Transverse colon (tissue), 4 donors: ENCODE measurements around the gene GSK3B. TPM values are rescaled to one million over a fixed set of nuclear protein-coding genes. Genes with fewer than 3 reads are reported as not detected.

ENCODE experiments used
- DNase-seq: peaks from one replicate; pipeline ENCODE4 v3.0.0-alpha.2; 2019
- H3K27ac ChIP-seq, 4 donors: fragments of 200-600 bp; sonication (generic); 2 replicates each; pipeline ENCODE4 v1.5.1; 2016 to 2018; ENCODE audit warnings: inconsistent platforms in 4 of 4
- H3K27me3 ChIP-seq: fragments of 200-600 bp; sonication (generic); 2 replicates; pipeline ENCODE4 v1.5.1; 2017; ENCODE audit warnings: inconsistent platforms
- H3K36me3 ChIP-seq, 4 donors: fragments of 200-600 bp; sonication (generic); 2 replicates each; pipeline ENCODE4 v1.5.1; 2017 to 2019; ENCODE audit warnings: inconsistent platforms in 4 of 4
- H3K4me1 ChIP-seq, 4 donors: fragments of 200-600 bp; sonication (generic); 2 replicates each; pipeline ENCODE4 v1.5.1; 2017 to 2020; ENCODE audit warnings: inconsistent platforms in 4 of 4
- H3K4me3 ChIP-seq, 4 donors: fragments of 200-600 bp; sonication (generic); 1 replicate in 1 of 4; 2 replicates in 3 of 4; pipeline versions ENCODE4 v1.5.1 to v1.6.1; 2017 to 2019; ENCODE audit warnings: inconsistent platforms in 4 of 4
- H3K9me3 ChIP-seq, 2 donors: fragments of 200-600 bp; sonication (generic); 2 replicates each; pipeline ENCODE4 v1.5.1; 2017 to 2019; ENCODE audit warnings: inconsistent platforms in 2 of 2
- EP300 ChIP-seq: sonication (generic); formaldehyde crosslinking; IDR thresholded peaks from one replicate; pipeline ENCODE4 v1.6.1; 2017; ENCODE audit warnings: antibody characterized with exemption, low read depth
- POLR2A ChIP-seq: fragments of 450-650 bp; IDR thresholded peaks from one replicate; pipeline ENCODE4 v1.6.1; 2016; ENCODE audit warnings: antibody characterized with exemption, mild to moderate bottlenecking, moderate library complexity
- POLR2AphosphoS5 ChIP-seq, 3 donors: sonication (generic); formaldehyde crosslinking; IDR thresholded peaks; one replicate each; pipeline ENCODE4 v1.6.1; 2016; ENCODE audit warnings: antibody characterized with exemption in 3 of 3
- whole genome bisulfite sequencing, 2 donors: methylation state at CpG; one replicate each; pipeline ENCODE4 v1.1.5; 2018; ENCODE audit warnings: low coverage in 1 of 2; 5-methylcytosine and 5-hydroxymethylcytosine counted together
- in situ Hi-C, 4 donors: fragments of 200-750 bp; cut with MboI; loops; one replicate each; pipeline versions ENCODE4 v1.15.0 to v1.15.1; 2017; ENCODE audit warnings: low sequenced_read_pairs in 3 of 4, low pct_ligation_motif_present in 1 of 4, low pct_unique_long_range_greater_than_20kb in 1 of 4
- intact Hi-C: fragments of 100-400 bp; cut with DNase I; formaldehyde crosslinking; loops from one replicate; pipeline ENCODE4 v1.15.1; 2023; ENCODE audit warnings: low total_unique reads
- total RNA-seq, 4 donors: library from RNA; depleted of rRNA; stranded (reverse); fragments of >200 nt; gene quantifications; one replicate each; pipeline ENCODE4 v1.1.0, GENCODE V29; 2016
- TF ChIP-seq, protein P1 (sequence below), 5 experiments: fragments of 200-600 bp in 3 of 5; fragments of 450-650 bp in 2 of 5; sonication (generic) in 3 of 5; IDR thresholded peaks; 1 replicate in 2 of 5; 2 replicates in 3 of 5; pipeline ENCODE4 v1.5.1; 2016 to 2017; ENCODE audit warnings: antibody characterized with exemption in 5 of 5, inconsistent platforms in 3 of 5, mild to moderate bottlenecking in 2 of 5, moderate library complexity in 1 of 5

Gene GSK3B
- total RNA-seq, 4 donors from 2014 or later, result 14.7 to 35.9 (median 24.2) TPM

DNA sequence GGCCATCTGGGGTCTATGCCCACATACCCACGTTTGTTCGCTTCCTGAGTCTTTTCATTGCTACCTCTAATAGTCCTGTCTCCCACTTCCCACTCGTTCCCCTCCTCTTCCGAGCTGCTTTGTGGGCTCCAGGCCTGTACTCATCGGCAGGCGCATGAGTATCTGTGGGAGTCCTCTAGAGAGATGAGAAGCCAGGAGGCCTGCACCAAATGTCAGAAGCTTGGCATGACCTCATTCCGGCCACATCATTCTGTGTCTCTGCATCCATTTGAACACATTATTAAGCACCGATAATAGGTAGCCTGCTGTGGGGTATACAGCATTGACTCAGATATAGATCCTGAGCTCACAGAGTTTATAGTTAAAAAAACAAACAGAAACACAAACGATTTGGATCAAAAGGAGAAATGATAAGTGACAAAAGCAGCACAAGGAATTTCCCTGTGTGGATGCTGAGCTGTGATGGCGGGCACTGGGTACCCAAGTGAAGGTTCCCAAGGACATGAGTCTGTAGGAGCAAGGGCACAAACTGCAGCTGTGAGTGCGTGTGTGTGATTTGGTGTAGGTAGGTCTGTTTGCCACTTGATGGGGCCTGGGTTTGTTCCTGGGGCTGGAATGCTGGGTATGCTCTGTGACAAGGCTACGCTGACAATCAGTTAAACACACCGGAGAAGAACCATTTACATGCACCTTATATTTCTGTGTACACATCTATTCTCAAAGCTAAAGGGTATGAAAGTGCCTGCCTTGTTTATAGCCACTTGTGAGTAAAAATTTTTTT lies 276.5 kb downstream of the GSK3B start:
- in situ Hi-C loops (no loop called here), intact Hi-C loops (no loop called here)
- Histone ChIP-seq H3K27ac (no peak overlapping the region), H3K4me1 (no peaks in the 10 kb centered on the region), H3K9me3 (no peaks in the 10 kb centered on the region), H3K36me3 (no peaks in the 10 kb centered on the region), H3K4me3 (no peak overlapping the region), H3K27me3 (no peaks in the 10 kb centered on the region)
- WGBS, 2 donors, result 69 to 71% methylated on average over 4 to 13 of the region's 13 CpGs
- DNase-seq, result no peak
- TF ChIP-seq POLR2A (no peak), POLR2AphosphoS5 (IDR thresholded peaks at IDR 0.05) (no peak), EP300 (no peak)
- TF ChIP-seq, protein P1, sequence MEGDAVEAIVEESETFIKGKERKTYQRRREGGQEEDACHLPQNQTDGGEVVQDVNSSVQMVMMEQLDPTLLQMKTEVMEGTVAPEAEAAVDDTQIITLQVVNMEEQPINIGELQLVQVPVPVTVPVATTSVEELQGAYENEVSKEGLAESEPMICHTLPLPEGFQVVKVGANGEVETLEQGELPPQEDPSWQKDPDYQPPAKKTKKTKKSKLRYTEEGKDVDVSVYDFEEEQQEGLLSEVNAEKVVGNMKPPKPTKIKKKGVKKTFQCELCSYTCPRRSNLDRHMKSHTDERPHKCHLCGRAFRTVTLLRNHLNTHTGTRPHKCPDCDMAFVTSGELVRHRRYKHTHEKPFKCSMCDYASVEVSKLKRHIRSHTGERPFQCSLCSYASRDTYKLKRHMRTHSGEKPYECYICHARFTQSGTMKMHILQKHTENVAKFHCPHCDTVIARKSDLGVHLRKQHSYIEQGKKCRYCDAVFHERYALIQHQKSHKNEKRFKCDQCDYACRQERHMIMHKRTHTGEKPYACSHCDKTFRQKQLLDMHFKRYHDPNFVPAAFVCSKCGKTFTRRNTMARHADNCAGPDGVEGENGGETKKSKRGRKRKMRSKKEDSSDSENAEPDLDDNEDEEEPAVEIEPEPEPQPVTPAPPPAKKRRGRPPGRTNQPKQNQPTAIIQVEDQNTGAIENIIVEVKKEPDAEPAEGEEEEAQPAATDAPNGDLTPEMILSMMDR (IDR thresholded peaks at IDR 0.05), result no peak

DNA sequence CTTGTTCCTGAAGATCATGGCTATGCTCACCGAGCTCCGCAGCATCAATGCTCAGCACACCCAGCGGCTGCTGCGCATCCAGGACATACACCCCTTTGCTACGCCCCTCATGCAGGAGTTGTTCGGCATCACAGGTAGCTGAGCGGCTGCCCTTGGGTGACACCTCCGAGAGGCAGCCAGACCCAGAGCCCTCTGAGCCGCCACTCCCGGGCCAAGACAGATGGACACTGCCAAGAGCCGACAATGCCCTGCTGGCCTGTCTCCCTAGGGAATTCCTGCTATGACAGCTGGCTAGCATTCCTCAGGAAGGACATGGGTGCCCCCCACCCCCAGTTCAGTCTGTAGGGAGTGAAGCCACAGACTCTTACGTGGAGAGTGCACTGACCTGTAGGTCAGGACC lies 277.2 kb downstream of the GSK3B start:
- Histone ChIP-seq H3K27me3 (no peaks in the 10 kb centered on the region), H3K27ac (no peak overlapping the region), H3K36me3 (no peaks in the 10 kb centered on the region), H3K9me3 (no peaks in the 10 kb centered on the region), H3K4me1 (no peaks in the 10 kb centered on the region), H3K4me3 (no peak overlapping the region)
- no peak for TF ChIP-seq POLR2AphosphoS5 (IDR thresholded peaks at IDR 0.05)
- no peak for TF ChIP-seq EP300
- no peak for TF ChIP-seq POLR2A
- TF ChIP-seq, protein P1 (IDR thresholded peaks at IDR 0.05), result no peak
- intact Hi-C loops (no loop called here), in situ Hi-C loops (no loop called here)
- DNase-seq, result no peak
- WGBS, 2 donors, result 96% methylated on average over 12 of the region's 12 CpGs; no CpG with 5 or more reads in 1 of the 2 donors

DNA sequence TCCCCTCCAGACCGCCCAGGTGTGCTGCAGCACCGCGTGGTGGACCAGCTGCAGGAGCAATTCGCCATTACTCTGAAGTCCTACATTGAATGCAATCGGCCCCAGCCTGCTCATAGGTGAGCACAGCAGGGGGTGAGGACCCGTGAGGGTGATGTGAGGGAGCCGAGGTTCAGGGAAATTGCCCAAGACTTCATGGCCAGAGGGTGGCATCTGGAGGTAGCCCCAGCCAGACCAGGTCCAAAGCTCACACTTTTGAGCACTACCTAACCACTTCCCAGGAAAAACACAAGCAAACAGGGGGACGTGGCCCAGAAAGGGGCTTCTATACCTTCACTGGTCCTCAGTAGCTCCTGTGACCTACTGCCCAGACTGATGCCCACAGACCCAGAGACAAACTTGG lies 278.5 kb downstream of the GSK3B start:
- in situ Hi-C loops, result no loop called here

DNA sequence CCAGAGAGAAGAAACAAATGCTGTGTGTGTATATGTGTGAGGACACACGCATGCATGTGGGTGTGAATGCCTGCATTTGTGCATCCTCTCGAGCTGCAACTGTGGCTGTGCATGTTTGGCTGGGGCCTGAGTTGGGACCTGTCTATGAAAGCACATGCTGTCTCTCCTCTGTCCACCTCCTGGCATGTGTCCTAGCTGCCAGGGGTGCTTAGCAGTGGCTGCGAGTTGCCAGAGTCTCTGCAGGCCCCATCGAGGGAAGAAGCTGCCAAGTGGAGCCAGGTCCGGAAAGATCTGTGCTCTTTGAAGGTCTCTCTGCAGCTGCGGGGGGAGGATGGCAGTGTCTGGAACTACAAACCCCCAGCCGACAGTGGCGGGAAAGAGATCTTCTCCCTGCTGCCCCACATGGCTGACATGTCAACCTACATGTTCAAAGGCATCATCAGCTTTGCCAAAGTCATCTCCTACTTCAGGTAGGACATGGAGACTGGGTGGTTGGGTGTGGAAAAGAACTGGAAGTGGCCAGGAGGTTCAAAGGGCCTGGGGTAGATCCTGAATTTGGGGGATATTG lies 281.7 kb downstream of the GSK3B start:
- WGBS, 2 donors, result 88% methylated on average over 8 of the region's 8 CpGs; no CpG with 5 or more reads in 1 of the 2 donors
- Histone ChIP-seq H3K27me3 (no peaks in the 10 kb centered on the region), H3K27ac (no peak overlapping the region), H3K4me1 (no peaks in the 10 kb centered on the region), H3K9me3 (no peaks in the 10 kb centered on the region), H3K4me3 (no peak overlapping the region), H3K36me3 (no peaks in the 10 kb centered on the region)
- intact Hi-C loops (no loop called here), in situ Hi-C loops (no loop called here)
- no peak for DNase-seq
- TF ChIP-seq, protein P1 (IDR thresholded peaks at IDR 0.05), result no peak
- no peak for TF ChIP-seq POLR2A
- no peak for TF ChIP-seq EP300
- no peak for TF ChIP-seq POLR2AphosphoS5 (IDR thresholded peaks at IDR 0.05)

More for the DNA sequence above, 278.5 kb downstream of the GSK3B start:
- no peak for TF ChIP-seq EP300
- no peak for TF ChIP-seq POLR2A
- no peak for TF ChIP-seq POLR2AphosphoS5 (IDR thresholded peaks at IDR 0.05)
- TF ChIP-seq, protein P1 (IDR thresholded peaks at IDR 0.05), result no peak
- no peaks in the 10 kb centered on the region for H3K36me3 ChIP-seq
- WGBS, 2 donors, result 88% methylated on average over 8 of the region's 8 CpGs; no CpG with 5 or more reads in 1 of the 2 donors
- DNase-seq, result no peak
- no peaks in the 10 kb centered on the region for H3K9me3 ChIP-seq
- H3K4me1 ChIP-seq, result no peaks in the 10 kb centered on the region
- no peak overlapping the region for H3K27ac ChIP-seq
- no peak overlapping the region for H3K4me3 ChIP-seq
- intact Hi-C loops, result no loop called here
- no peaks in the 10 kb centered on the region for H3K27me3 ChIP-seq
